Body of pancreas (tissue), 4 donors: ENCODE data around the gene CFL1.

Experiments
- POLR2A ChIP-seq, 3 donors: fragments of 450-650 bp; IDR thresholded peaks; one replicate each; pipeline ENCODE4 v1.6.1; 2016; ENCODE audit warnings: antibody characterized with exemption in 3 of 3, mild to moderate bottlenecking in 2 of 3
- TF ChIP-seq, protein P1 (sequence below), 7 experiments: fragments of 450-650 bp in 4 of 7; fragments of 200-600 bp in 3 of 7; sonication (generic) in 3 of 7; IDR thresholded peaks; one replicate each; pipeline ENCODE4 v1.5.1; 2016 to 2019; ENCODE audit warnings: antibody characterized with exemption in 7 of 7

DNA sequence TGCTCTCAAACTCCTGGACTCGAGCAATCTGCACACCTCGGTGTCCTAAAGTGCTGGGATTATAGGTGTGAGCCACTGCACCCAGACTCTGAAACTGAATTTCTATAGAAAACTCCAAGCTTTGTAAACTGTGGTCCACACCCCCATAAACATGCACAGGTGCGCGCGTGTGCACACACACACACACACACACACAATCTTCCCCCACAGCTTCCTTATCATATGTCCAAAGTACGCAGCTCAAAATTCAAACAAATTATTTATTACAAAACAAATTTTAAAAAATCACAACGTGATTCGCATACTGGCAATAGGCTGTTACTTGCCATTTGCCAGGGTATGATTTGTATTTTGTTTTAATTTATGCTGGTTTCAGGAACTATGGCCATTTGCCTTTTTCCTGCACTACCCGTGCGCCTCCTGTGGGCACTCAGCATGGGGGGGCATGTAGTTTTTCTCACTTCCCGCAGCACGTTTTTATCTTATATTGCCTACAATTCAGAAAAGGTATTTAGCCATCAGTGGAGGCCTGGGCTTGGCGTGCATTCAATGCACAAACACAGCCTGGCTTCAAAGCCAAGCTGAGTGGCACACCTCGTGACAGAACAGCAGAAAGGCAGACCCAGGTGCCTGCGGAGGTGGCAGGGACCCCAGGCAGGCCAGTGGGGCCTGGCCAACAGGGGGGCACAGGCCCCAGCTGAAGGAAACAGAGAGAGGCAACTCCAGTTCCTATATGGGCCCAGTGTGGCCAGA is 35.0 kb downstream of the CFL1 start:
- TF ChIP-seq, protein P1, sequence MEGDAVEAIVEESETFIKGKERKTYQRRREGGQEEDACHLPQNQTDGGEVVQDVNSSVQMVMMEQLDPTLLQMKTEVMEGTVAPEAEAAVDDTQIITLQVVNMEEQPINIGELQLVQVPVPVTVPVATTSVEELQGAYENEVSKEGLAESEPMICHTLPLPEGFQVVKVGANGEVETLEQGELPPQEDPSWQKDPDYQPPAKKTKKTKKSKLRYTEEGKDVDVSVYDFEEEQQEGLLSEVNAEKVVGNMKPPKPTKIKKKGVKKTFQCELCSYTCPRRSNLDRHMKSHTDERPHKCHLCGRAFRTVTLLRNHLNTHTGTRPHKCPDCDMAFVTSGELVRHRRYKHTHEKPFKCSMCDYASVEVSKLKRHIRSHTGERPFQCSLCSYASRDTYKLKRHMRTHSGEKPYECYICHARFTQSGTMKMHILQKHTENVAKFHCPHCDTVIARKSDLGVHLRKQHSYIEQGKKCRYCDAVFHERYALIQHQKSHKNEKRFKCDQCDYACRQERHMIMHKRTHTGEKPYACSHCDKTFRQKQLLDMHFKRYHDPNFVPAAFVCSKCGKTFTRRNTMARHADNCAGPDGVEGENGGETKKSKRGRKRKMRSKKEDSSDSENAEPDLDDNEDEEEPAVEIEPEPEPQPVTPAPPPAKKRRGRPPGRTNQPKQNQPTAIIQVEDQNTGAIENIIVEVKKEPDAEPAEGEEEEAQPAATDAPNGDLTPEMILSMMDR (IDR thresholded peaks at IDR 0.05): peak in 1 of 7 experiments; percentile 10
- TF ChIP-seq POLR2A (IDR thresholded peaks at IDR 0.05): no peak
